CD4-positive, alpha-beta T cell (primary cell): Measurements from ENCODE around the gene LRP4. TPM values are rescaled to one million over a fixed set of nuclear protein-coding genes. Genes with fewer than 3 reads are reported as not detected.
A peak's percentile ranks its signal among the peaks of the same experiment; 100 is the strongest.

Source experiments
- ATAC-seq: fragments of 200-7000 bp; cut with Tn5 transposase; one replicate; pipeline ENCODE4 v1.10.0; 2022; ENCODE audit warnings: mild to moderate bottlenecking; ENCODE audit not compliant: poor library complexity
- CTCF ChIA-PET: fragments of 350-600 bp; sonication (Branson Sonifier 250); formaldehyde crosslinking; loops from one replicate; lab custom pipeline; 2021; ENCODE audit warnings: antibody characterized with exemption, inconsistent platforms; lab: Charles Lee
- POLR2A ChIA-PET: fragments of 350-600 bp; sonication (Branson Sonifier 250); formaldehyde crosslinking; loops from one replicate; lab custom pipeline; 2021; ENCODE audit warnings: antibody characterized with exemption, inconsistent platforms; lab: Charles Lee
- DNase-seq, 14 experiments: peaks; one replicate each; pipeline ENCODE4 v3.0.0-alpha.2; 2013 to 2020; ENCODE audit warnings: mixed read lengths in 2 of 14
- H3K27ac ChIP-seq, 2 donors: one replicate each; pipeline versions ENCODE4 v1.5.1 to v1.7.0; 2013; ENCODE audit warnings: low read length in 2 of 2, low read depth in 1 of 2, mild to moderate bottlenecking in 1 of 2
- H3K27me3 ChIP-seq, 2 experiments: 1 replicate in 1 of 2; 2 replicates in 1 of 2; pipeline versions ENCODE4 v1.6.1 to v1.7.0; 2013; ENCODE audit warnings: low read length in 2 of 2, control low read depth in 1 of 2, mild to moderate bottlenecking in 1 of 2, moderate library complexity in 1 of 2; ENCODE audit not compliant: insufficient read depth in 2 of 2, control insufficient read depth in 1 of 2
- H3K36me3 ChIP-seq: one replicate; pipeline ENCODE4 v1.6.1; 2013; ENCODE audit warnings: low read length, control low read depth; ENCODE audit not compliant: insufficient read depth
- H3K4me1 ChIP-seq: one replicate; pipeline ENCODE4 v1.6.1; 2013; ENCODE audit warnings: low read length, control low read depth; ENCODE audit not compliant: insufficient read depth
- H3K4me3 ChIP-seq: one replicate; pipeline ENCODE4 v1.5.1; 2013; ENCODE audit warnings: mild to moderate bottlenecking, low read length, moderate library complexity
- H3K9me3 ChIP-seq, 2 experiments: 1 replicate in 1 of 2; 2 replicates in 1 of 2; pipeline versions ENCODE4 v1.6.1 to v1.7.0; 2013; ENCODE audit warnings: low read length in 2 of 2, mild to moderate bottlenecking in 2 of 2, control low read depth in 1 of 2, moderate library complexity in 1 of 2; ENCODE audit not compliant: control insufficient read depth in 1 of 2, insufficient read depth in 1 of 2
- H3K27ac Mint-ChIP-seq: one replicate; pipeline ENCODE4 v1.8.0; 2020; ENCODE audit warnings: mixed read lengths
- H3K27me3 Mint-ChIP-seq: one replicate; pipeline ENCODE4 v1.8.0; 2021; ENCODE audit warnings: mixed read lengths
- H3K36me3 Mint-ChIP-seq: one replicate; pipeline ENCODE4 v1.8.0; 2021; ENCODE audit warnings: low read depth, mixed read lengths
- H3K4me1 Mint-ChIP-seq: one replicate; pipeline ENCODE4 v1.8.0; 2021; ENCODE audit warnings: low read depth, mixed read lengths
- H3K4me3 Mint-ChIP-seq: one replicate; pipeline ENCODE4 v1.8.0; 2020; ENCODE audit warnings: mild to moderate bottlenecking, mixed read lengths
- H3K9me3 Mint-ChIP-seq: one replicate; pipeline ENCODE4 v1.8.0; 2020; ENCODE audit warnings: mixed read lengths
- intact Hi-C, 2 experiments: fragments of 100-400 bp; cut with DNase I in 1 of 2; cut with micrococcal nuclease in 1 of 2; formaldehyde crosslinking; loops; one replicate each; pipeline versions ENCODE4 v1.15.1 to v1.9.0; 2023 to 2025; cut with DNase I, micrococcal nuclease
- total RNA-seq, 174 experiments: library from RNA in 2 of 174; stranded (reverse) in 2 of 174; gene quantifications; one replicate each; pipeline ENCODE4 v1.2.3 and lab custom pipeline; 2021 to 2026
- TF ChIP-seq, protein P1 (sequence below): fragments of 200-600 bp; IDR thresholded peaks from one replicate; pipeline ENCODE4 v1.8.0; 2022; ENCODE audit warnings: antibody characterized with exemption, mild to moderate bottlenecking

The LRP4 gene
- total RNA-seq, 2 experiments from 2014 or later: not detected

- Mint-ChIP-seq H3K27me3 (peaks cover 13% of the 10 kb centered on the region), H3K4me3 (no peak overlapping the region), H3K36me3 (no peaks in the 10 kb centered on the region), H3K9me3 (no peaks in the 10 kb centered on the region), H3K4me1 (no peaks in the 10 kb centered on the region), H3K27ac (no peak overlapping the region)
- ChIA-PET CTCF (no interaction called here), POLR2A (no interaction called here)
- intact Hi-C loops: loop anchor here (1.0 to 5.0 kb wide), 5 partner anchors 263 to 962 kb away; no protein-coding TSS in a partner anchor
- TF ChIP-seq, protein P1, sequence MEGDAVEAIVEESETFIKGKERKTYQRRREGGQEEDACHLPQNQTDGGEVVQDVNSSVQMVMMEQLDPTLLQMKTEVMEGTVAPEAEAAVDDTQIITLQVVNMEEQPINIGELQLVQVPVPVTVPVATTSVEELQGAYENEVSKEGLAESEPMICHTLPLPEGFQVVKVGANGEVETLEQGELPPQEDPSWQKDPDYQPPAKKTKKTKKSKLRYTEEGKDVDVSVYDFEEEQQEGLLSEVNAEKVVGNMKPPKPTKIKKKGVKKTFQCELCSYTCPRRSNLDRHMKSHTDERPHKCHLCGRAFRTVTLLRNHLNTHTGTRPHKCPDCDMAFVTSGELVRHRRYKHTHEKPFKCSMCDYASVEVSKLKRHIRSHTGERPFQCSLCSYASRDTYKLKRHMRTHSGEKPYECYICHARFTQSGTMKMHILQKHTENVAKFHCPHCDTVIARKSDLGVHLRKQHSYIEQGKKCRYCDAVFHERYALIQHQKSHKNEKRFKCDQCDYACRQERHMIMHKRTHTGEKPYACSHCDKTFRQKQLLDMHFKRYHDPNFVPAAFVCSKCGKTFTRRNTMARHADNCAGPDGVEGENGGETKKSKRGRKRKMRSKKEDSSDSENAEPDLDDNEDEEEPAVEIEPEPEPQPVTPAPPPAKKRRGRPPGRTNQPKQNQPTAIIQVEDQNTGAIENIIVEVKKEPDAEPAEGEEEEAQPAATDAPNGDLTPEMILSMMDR: peak; percentile 80
- H3K27ac ChIP-seq: no peak overlapping the region
- no peaks in the 10 kb centered on the region for H3K36me3 ChIP-seq
- ATAC-seq: peak; percentile 96
- no peaks in the 10 kb centered on the region for H3K4me1 ChIP-seq
- peaks cover 0 to 4% of the 10 kb centered on the region in 2 experiments for H3K27me3 ChIP-seq
- H3K4me3 ChIP-seq: no peak overlapping the region
- no peaks in the 10 kb centered on the region for H3K9me3 ChIP-seq
- DNase-seq: peak; percentile 47 to 86 (median 68)
Measured at GRCh38 chr11:46889689-46890475, 28.5 kb downstream of the LRP4 start.

GRCh38 chr11:46889251-46889650 lies 29.1 kb downstream of the LRP4 start:
- no peaks in the 10 kb centered on the region for H3K9me3 ChIP-seq
- no peaks in the 10 kb centered on the region for H3K36me3 Mint-ChIP-seq
- H3K9me3 Mint-ChIP-seq: no peaks in the 10 kb centered on the region
- no peak overlapping the region for H3K4me3 ChIP-seq
- no peak for ATAC-seq
- TF ChIP-seq, protein P1: no peak
- no peaks in the 10 kb centered on the region for H3K36me3 ChIP-seq
- no peaks in the 10 kb centered on the region for H3K4me1 ChIP-seq
- H3K4me3 Mint-ChIP-seq: no peak overlapping the region
- DNase-seq: no peak
- intact Hi-C loops: loop anchor here (1.0 to 5.0 kb wide), 4 partner anchors 264 to 963 kb away; no protein-coding TSS in a partner anchor
- ChIA-PET POLR2A (no interaction called here), CTCF (no interaction called here)
- H3K4me1 Mint-ChIP-seq: no peaks in the 10 kb centered on the region
- no peak overlapping the region for H3K27ac Mint-ChIP-seq
- H3K27ac ChIP-seq: no peak overlapping the region
- H3K27me3 ChIP-seq: peaks cover 0 to 4% of the 10 kb centered on the region in 2 experiments
- peaks cover 13% of the 10 kb centered on the region for H3K27me3 Mint-ChIP-seq

GRCh38 chr11:46888636-46889035 lies 29.7 kb downstream of the LRP4 start:
- TF ChIP-seq, protein P1: no peak
- intact Hi-C loops: loop anchor here (1.0 to 5.0 kb wide), 4 partner anchors 265 to 964 kb away; no protein-coding TSS in a partner anchor
- ATAC-seq (no peak), DNase-seq (no peak)
- H3K27ac ChIP-seq: no peak overlapping the region
- H3K4me1 ChIP-seq: no peaks in the 10 kb centered on the region
- peaks cover 0 to 4% of the 10 kb centered on the region in 2 experiments for H3K27me3 ChIP-seq
- H3K36me3 ChIP-seq: no peaks in the 10 kb centered on the region
- H3K9me3 ChIP-seq: no peaks in the 10 kb centered on the region
- no peaks in the 10 kb centered on the region for H3K9me3 Mint-ChIP-seq
- H3K4me3 Mint-ChIP-seq: no peak overlapping the region
- no peak overlapping the region for H3K27ac Mint-ChIP-seq
- no peak overlapping the region for H3K4me3 ChIP-seq
- ChIA-PET POLR2A (no interaction called here), CTCF (no interaction called here)
- H3K4me1 Mint-ChIP-seq: no peaks in the 10 kb centered on the region
- no peaks in the 10 kb centered on the region for H3K36me3 Mint-ChIP-seq
- peaks cover 15% of the 10 kb centered on the region for H3K27me3 Mint-ChIP-seq
